ENCODE measurements around the gene EXT2. TPM values are rescaled to one million over a fixed set of nuclear protein-coding genes. Genes with fewer than 3 reads are reported as not detected.

EXT2 gene
- total RNA-seq, 4 donors from 2014 or later, result 63.9 to 66.6 (median 65.9) TPM

GRCh38 chr11:44246726-44247125 lies 151.2 kb downstream of the EXT2 start:
- Histone ChIP-seq H3K27me3 (no peaks in the 10 kb centered on the region), H3K27ac (no peak overlapping the region), H3K4me1 (peaks cover 0 to 22% (median 4%) of the 10 kb centered on the region in 3 donors), H3K36me3 (peaks cover 0 to 58% of the 10 kb centered on the region in 2 donors), H3K4me3 (no peak overlapping the region), H3K9me3 (no peaks in the 10 kb centered on the region)
- no peak for TF ChIP-seq CTCF (IDR thresholded peaks at IDR 0.05)
- TF ChIP-seq POLR2AphosphoS5 (IDR thresholded peaks at IDR 0.05), result no peak
- ATAC-seq, result peak; percentile 29
- 51 to 52% methylated on average over 3 to 4 of the region's 4 CpGs for WGBS, 2 donors (ENCODE audit: low coverage in 1 of 2)

- TF ChIP-seq EP300 (IDR thresholded peaks at IDR 0.05), result no peak
- TF ChIP-seq POLR2A (IDR thresholded peaks at IDR 0.05), result no peak
- WGBS, 2 donors (ENCODE audit: low coverage in 1 of 2), result 100% methylated on average over 2 of the region's 6 CpGs; no CpG with 5 or more reads in 1 of the 2 donors
- no peaks in the 10 kb centered on the region for H3K27me3 ChIP-seq
- H3K4me3 ChIP-seq, result no peak overlapping the region
- no peak for ATAC-seq
- no peak overlapping the region for H3K27ac ChIP-seq
- peaks cover 0 to 53% of the 10 kb centered on the region in 2 donors for H3K36me3 ChIP-seq
- peaks cover 0 to 22% (median 4%) of the 10 kb centered on the region in 3 donors for H3K4me1 ChIP-seq
- peaks cover 0 to 4% (median 0%) of the 10 kb centered on the region in 3 donors for H3K9me3 ChIP-seq
Observed at GRCh38 chr11:44247508-44247907, 152.0 kb downstream of the EXT2 start.

GRCh38 chr11:44248109-44248508 lies 152.6 kb downstream of the EXT2 start:
- H3K4me1 ChIP-seq, result peaks cover 0 to 17% (median 4%) of the 10 kb centered on the region in 3 donors
- ATAC-seq, result no peak
- H3K27ac ChIP-seq, result no peak overlapping the region
- WGBS, 2 donors (ENCODE audit: low coverage in 1 of 2), result 100% methylated on average over 1 of the region's 2 CpGs; no CpG with 5 or more reads in 1 of the 2 donors
- H3K9me3 ChIP-seq, result peaks cover 0 to 10% (median 0%) of the 10 kb centered on the region in 3 donors
- TF ChIP-seq POLR2A (IDR thresholded peaks at IDR 0.05) (no peak), POLR2AphosphoS5 (IDR thresholded peaks at IDR 0.05) (no peak), CTCF (IDR thresholded peaks at IDR 0.05) (no peak), EP300 (IDR thresholded peaks at IDR 0.05) (no peak)
- H3K36me3 ChIP-seq, result peaks cover 0 to 53% of the 10 kb centered on the region in 2 donors
- no peak overlapping the region for H3K4me3 ChIP-seq
- no peaks in the 10 kb centered on the region for H3K27me3 ChIP-seq

- 81 to 92% methylated on average over 2 to 6 of the region's 6 CpGs for WGBS, 2 donors (ENCODE audit: low coverage in 1 of 2)
- Histone ChIP-seq H3K4me3 (no peak overlapping the region), H3K27me3 (no peaks in the 10 kb centered on the region), H3K4me1 (peaks cover 0 to 8% (median 0%) of the 10 kb centered on the region in 3 donors), H3K9me3 (peaks cover 0 to 16% (median 0%) of the 10 kb centered on the region in 3 donors), H3K36me3 (peaks cover 0 to 36% of the 10 kb centered on the region in 2 donors), H3K27ac (no peak overlapping the region)
- TF ChIP-seq POLR2AphosphoS5 (IDR thresholded peaks at IDR 0.05), result no peak
- TF ChIP-seq CTCF (IDR thresholded peaks at IDR 0.05), result no peak
- TF ChIP-seq EP300 (IDR thresholded peaks at IDR 0.05), result no peak
- TF ChIP-seq POLR2A (IDR thresholded peaks at IDR 0.05), result no peak
- ATAC-seq, result no peak
Observed at GRCh38 chr11:44250421-44250820, 154.9 kb downstream of the EXT2 start.

GRCh38 chr11:44252999-44253602 lies 157.6 kb downstream of the EXT2 start:
- H3K4me3 ChIP-seq, result no peak overlapping the region
- WGBS, 2 donors (ENCODE audit: low coverage in 1 of 2), result 93 to 94% methylated on average over 2 of the region's 2 CpGs
- no peak for ATAC-seq
- TF ChIP-seq POLR2AphosphoS5 (IDR thresholded peaks at IDR 0.05), result no peak
- TF ChIP-seq EP300 (IDR thresholded peaks at IDR 0.05), result no peak
- no peak for TF ChIP-seq POLR2A (IDR thresholded peaks at IDR 0.05)
- no peak for TF ChIP-seq CTCF (IDR thresholded peaks at IDR 0.05)
- no peaks in the 10 kb centered on the region for H3K27me3 ChIP-seq
- peaks cover 0 to 27% of the 10 kb centered on the region in 2 donors for H3K36me3 ChIP-seq
- no peak overlapping the region for H3K27ac ChIP-seq
- peaks cover 0 to 4% (median 0%) of the 10 kb centered on the region in 3 donors for H3K4me1 ChIP-seq
- H3K9me3 ChIP-seq, result peaks cover 0 to 16% (median 0%) of the 10 kb centered on the region in 3 donors
